HTR-8/SVneo (cell line): ENCODE measurements around the gene MTNR1A.
"Not testable (repeated sequence)": the region's sequence is repeated elsewhere in the genome, so short reads cannot be mapped to it uniquely, and the experiment has no call there.

Source experiments
- DNase-seq: peaks from one replicate; pipeline ENCODE4 v3.0.0; 2011; ENCODE audit warnings: low spot score, mixed read lengths; ENCODE audit not compliant: insufficient read length
- FAIRE-seq: peaks from 2 replicates; lab custom pipeline; 2011; peaks lifted over from hg19 to GRCh38; lab: Jason Lieb, UNC

Gene MTNR1A

GRCh38 chr4:186566068-186566467, 10.7 kb upstream of the MTNR1A start:
- DNase-seq = no peak

GRCh38 chr4:186563761-186564160, 8.4 kb upstream of the MTNR1A start:
- DNase-seq (no peak), FAIRE-seq (no peak)

More at GRCh38 chr4:186566068-186566467, 10.7 kb upstream of the MTNR1A start:
- FAIRE-seq = no peak

GRCh38 chr4:186561748-186562147, 6.4 kb upstream of the MTNR1A start:
- no peak for FAIRE-seq
- no peak for DNase-seq

- DNase-seq (no peak), FAIRE-seq (no peak)
Measured at GRCh38 chr4:186560647-186561046, 5.3 kb upstream of the MTNR1A start.

DNA sequence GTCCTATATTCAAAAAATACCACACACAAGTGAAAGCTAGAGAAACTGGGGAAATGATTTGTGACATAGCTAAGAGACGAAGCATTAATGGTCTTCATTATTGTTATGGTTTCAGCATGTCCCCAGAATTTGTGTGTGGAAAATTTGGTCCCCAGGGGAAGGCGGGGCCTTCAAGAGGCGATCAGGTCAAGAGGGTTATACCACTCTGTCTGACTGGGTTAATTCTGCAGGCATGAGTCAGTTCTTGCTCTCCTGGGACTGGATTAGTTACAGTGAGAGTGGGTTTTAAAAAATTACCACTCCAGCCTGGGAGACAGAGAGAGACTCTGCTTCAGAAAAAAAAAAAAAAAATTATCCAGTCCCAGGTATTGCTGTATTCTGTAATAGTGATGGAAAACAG, 2.1 kb upstream of the MTNR1A start:
- FAIRE-seq (no peak), DNase-seq (peak; percentile 39)

- DNase-seq (no peak), FAIRE-seq (no peak)
Measured at GRCh38 chr4:186557061-186557460, 1.7 kb upstream of the MTNR1A start.

DNA sequence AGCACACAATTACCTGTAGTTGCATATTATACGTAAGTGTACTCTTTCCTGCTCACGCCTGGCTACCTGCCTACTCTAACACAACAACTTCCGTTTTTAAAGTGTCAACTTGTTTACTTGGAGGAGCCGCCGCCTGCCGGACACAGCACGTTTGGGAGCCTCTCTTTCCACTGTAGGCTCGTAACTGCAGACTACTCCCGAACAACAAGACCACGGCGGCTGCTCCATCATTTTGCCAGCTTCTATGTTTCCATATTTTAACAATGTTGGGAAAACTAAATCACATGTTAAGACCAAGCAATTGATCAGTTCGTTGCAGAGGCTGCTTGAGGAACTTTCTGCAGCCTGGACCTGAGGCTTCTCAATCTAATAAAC, 841 bp downstream of the MTNR1A start:
- DNase-seq = no peak
- FAIRE-seq = no peak

GRCh38 chr4:186553717-186554116, 1.6 kb downstream of the MTNR1A start:
- FAIRE-seq (no peak), DNase-seq (no peak)

DNA sequence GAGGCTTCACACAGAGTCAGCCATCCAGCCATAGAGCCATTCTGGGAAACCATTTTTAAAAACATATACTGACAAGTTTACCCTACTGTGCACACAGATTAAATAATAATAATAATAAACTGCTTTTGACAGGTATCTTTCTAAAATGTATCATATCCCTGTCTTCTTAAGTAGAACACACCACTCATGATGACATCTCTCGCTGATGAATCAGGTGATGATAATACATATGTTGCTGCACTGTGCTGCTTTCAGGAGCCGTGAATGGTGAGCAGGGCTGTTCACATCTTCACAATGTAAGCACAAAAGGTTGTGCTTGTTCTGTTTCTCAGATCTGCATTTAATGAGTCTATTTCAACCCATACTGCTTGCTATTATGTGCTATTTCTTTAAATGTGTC, 3.5 kb downstream of the MTNR1A start:
- no peak for FAIRE-seq
- no peak for DNase-seq

GRCh38 chr4:186545436-186545835, 9.9 kb downstream of the MTNR1A start:
- no peak for DNase-seq
- FAIRE-seq = no peak

- DNase-seq (no peak), FAIRE-seq (no peak)
Measured at GRCh38 chr4:186543206-186543605, 12.2 kb downstream of the MTNR1A start.

- no peak for DNase-seq
- FAIRE-seq = no peak
Measured at GRCh38 chr4:186541801-186542200, 13.6 kb downstream of the MTNR1A start.

GRCh38 chr4:186537843-186538521, 17.4 kb downstream of the MTNR1A start:
- FAIRE-seq = no peak
- no peak for DNase-seq

GRCh38 chr4:186536285-186536684, 19.1 kb downstream of the MTNR1A start:
- DNase-seq = no peak
- no peak for FAIRE-seq

- FAIRE-seq = peak; percentile 40
- DNase-seq = no peak
Measured at GRCh38 chr4:186534056-186534455, 21.3 kb downstream of the MTNR1A start.

GRCh38 chr4:186523927-186524326, 31.4 kb downstream of the MTNR1A start:
- not testable (repeated sequence) for DNase-seq, FAIRE-seq

- FAIRE-seq = no peak
- no peak for DNase-seq
Measured at GRCh38 chr4:186516287-186516686, 39.1 kb downstream of the MTNR1A start.

DNA sequence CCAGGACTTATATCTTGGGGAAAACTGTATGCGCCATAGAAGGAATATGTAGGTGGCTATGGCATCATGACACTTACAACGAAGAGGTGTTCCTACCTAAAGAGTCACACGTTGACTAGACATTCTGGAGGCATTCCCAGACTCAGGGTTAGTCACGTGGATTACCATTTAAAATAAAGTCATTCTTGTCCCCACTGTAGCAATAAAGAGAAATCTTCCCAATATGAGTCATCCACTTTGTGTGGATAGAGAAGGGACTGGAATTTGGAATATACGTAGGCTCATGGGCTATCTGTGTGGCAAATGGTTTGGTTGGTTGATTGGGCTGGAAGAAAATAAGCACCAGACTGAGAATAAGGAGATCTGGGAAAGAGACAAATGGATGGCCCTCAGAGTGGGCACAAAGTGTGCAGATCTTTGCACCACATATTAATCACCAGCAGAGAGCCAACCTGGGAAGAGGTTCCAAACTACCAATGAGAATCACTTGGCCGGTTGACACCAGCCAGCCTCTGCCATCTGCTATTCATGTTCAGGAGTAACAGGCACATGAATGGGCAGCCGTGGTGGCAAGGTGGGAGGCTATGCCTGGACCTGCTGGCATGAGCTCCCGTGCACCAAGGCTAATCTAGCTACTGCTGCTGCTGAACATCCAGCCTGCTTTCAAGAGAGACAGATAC, 41.0 kb downstream of the MTNR1A start:
- DNase-seq = no peak
- no peak for FAIRE-seq

DNA sequence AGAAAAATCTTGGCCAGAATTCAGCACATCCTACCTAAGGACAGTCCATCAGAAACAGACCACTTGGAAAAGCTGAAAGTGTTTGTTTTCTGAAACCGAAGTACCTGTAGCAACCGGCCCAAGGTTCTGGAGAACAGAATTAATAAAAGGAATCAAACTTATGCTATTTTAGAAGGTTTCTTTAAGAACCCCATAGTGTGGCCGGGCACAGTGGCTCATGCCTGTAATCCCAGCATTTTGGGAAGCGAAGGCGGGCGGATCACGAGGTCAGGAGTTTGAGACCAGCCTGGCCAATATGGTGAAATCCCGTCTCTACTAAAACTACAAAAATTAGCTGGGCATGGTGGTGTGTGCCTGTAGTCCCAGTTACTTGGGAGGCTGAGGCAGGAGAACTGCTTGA, 50.6 kb downstream of the MTNR1A start:
- not testable (repeated sequence) for FAIRE-seq, DNase-seq

DNA sequence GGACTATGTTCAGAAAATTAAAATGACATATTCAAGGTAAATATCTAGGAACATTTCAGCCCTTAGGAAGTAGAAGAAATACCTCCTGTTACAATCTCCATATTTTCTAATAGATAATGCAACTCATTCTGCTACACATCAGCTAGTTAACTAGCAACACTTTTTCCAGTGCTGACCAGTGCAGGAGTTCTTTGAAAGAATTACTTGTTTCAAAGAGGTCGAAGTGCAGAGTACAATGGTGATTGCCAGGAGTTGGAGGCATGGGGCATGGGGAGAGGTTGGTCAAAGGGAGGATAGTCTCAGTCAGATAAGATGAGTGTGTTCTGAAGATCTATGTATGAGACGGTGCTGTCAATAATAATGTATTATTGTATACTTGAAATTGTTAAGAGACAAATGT, 53.1 kb downstream of the MTNR1A start:
- no peak for DNase-seq
- FAIRE-seq = no peak

GRCh38 chr4:186501554-186501953, 53.8 kb downstream of the MTNR1A start:
- DNase-seq (no peak), FAIRE-seq (no peak)

- DNase-seq (no peak), FAIRE-seq (no peak)
Measured at GRCh38 chr4:186500721-186501304, 54.6 kb downstream of the MTNR1A start.
